Effector CD8-positive, alpha-beta T cell (primary cell): ENCODE results near the gene ABHD17B.
"Not testable (repeated sequence)": the region's sequence is repeated elsewhere in the genome, so short reads cannot be mapped to it uniquely, and the experiment has no call there.

Experiments
- DNase-seq: peaks from one replicate; lab custom pipeline; 2025; lab: John Stamatoyannopoulos, UW
- total RNA-seq, 4 experiments: gene quantifications; one replicate each; lab custom pipeline; 2026; lab: John Stamatoyannopoulos, UW

Gene ABHD17B
- total RNA-seq = 43.3 to 54.8 (median 50.0) reads per million in 4 experiments

- peak; percentile 95 for DNase-seq
Observed at GRCh38 chr9:71911061-71911907, at the start of gene ABHD17B, which contains the start of gene C9orf85. ABHD17B (minus strand) TSS chr9:71911193; CDS start chr9:71875080, 36,113 bp downstream. C9orf85 (plus strand) TSS chr9:71911639; CDS start chr9:71911735, 96 bp downstream.

GRCh38 chr9:71955300-71955915 lies 44.4 kb upstream of the ABHD17B start:
- no peak for DNase-seq

GRCh38 chr9:71954652-71955051 lies 43.7 kb upstream of the ABHD17B start:
- not testable (repeated sequence) for DNase-seq

GRCh38 chr9:71944754-71945375 lies 33.9 kb upstream of the ABHD17B start:
- DNase-seq = no peak

GRCh38 chr9:71941998-71942567 lies 31.1 kb upstream of the ABHD17B start:
- no peak for DNase-seq

- DNase-seq = no peak
Observed at GRCh38 chr9:71941060-71941568, 30.1 kb upstream of the ABHD17B start.

GRCh38 chr9:71937898-71938297 lies 26.9 kb upstream of the ABHD17B start:
- no peak for DNase-seq

GRCh38 chr9:71937070-71937625 lies 26.2 kb upstream of the ABHD17B start:
- no peak for DNase-seq

GRCh38 chr9:71936066-71936465 lies 25.1 kb upstream of the ABHD17B start:
- DNase-seq = no peak

- DNase-seq = no peak
Observed at GRCh38 chr9:71931166-71931565, 20.2 kb upstream of the ABHD17B start.

GRCh38 chr9:71929791-71930440 lies 18.9 kb upstream of the ABHD17B start:
- no peak for DNase-seq

GRCh38 chr9:71929223-71929622 lies 18.2 kb upstream of the ABHD17B start:
- no peak for DNase-seq

- DNase-seq = no peak
Observed at GRCh38 chr9:71928806-71929205, 17.8 kb upstream of the ABHD17B start.

- no peak for DNase-seq
Observed at GRCh38 chr9:71928376-71928775, 17.4 kb upstream of the ABHD17B start.

- DNase-seq = no peak
Observed at GRCh38 chr9:71925834-71926233, 14.8 kb upstream of the ABHD17B start.

- no peak for DNase-seq
Observed at GRCh38 chr9:71924576-71924975, 13.6 kb upstream of the ABHD17B start.

- no peak for DNase-seq
Observed at GRCh38 chr9:71921190-71921814, 10.3 kb upstream of the ABHD17B start.

- no peak for DNase-seq
Observed at GRCh38 chr9:71920456-71921189, 9.6 kb upstream of the ABHD17B start.

GRCh38 chr9:71918419-71918818 lies 7.4 kb upstream of the ABHD17B start:
- no peak for DNase-seq
